Esophagus squamous epithelium (tissue), 4 donors: ENCODE results near the gene FEZ2.

Experiments used
- CTCF ChIP-seq, 6 experiments: fragments of 450-650 bp in 4 of 6; fragments of 200-600 bp in 2 of 6; sonication (generic) in 2 of 6; IDR thresholded peaks; one replicate each; pipeline ENCODE4 v1.5.1; 2016 to 2019; ENCODE audit warnings: antibody characterized with exemption in 6 of 6, mild to moderate bottlenecking in 4 of 6, moderate library complexity in 4 of 6
- POLR2A ChIP-seq, 4 donors: fragments of 450-650 bp; IDR thresholded peaks; one replicate each; pipeline ENCODE4 v1.6.1; 2017; ENCODE audit warnings: antibody characterized with exemption in 4 of 4, mild to moderate bottlenecking in 4 of 4, moderate library complexity in 3 of 4

- TF ChIP-seq CTCF (IDR thresholded peaks at IDR 0.05) (no peak), POLR2A (IDR thresholded peaks at IDR 0.05) (no peak)
These were observed 44.3 kb downstream of the FEZ2 start for GRCh38 chr2:36553683-36554082.
